Panc1 (cell line): ENCODE data around the gene RPL26.

Source experiments
- POLR2AphosphoS5 ChIP-seq: IDR thresholded peaks from 2 replicates; pipeline ENCODE4 v1.6.1; 2012; ENCODE audit warnings: mild to moderate bottlenecking, low read depth, low read length, moderate library complexity
- SIN3A ChIP-seq: IDR thresholded peaks from 2 replicates; pipeline ENCODE4 v1.6.1; 2012; ENCODE audit warnings: low read depth, mild to moderate bottlenecking, low read length, moderate library complexity, borderline replicate concordance; ENCODE audit not compliant: insufficient read depth
- TCF7L2 ChIP-seq: IDR thresholded peaks from 2 replicates; pipeline ENCODE4 v1.6.1; 2011; ENCODE audit warnings: mild to moderate bottlenecking, low read depth, low read length, inconsistent platforms
- TF ChIP-seq, protein P1 (sequence below): fragments of 450-650 bp; IDR thresholded peaks from 2 replicates; pipeline ENCODE4 v1.5.1; 2017; ENCODE audit warnings: mild to moderate bottlenecking
- TF ChIP-seq, protein P2 (sequence below), 2 experiments: IDR thresholded peaks; 2 replicates each; pipeline ENCODE4 v1.6.1; 2011 to 2012; ENCODE audit warnings: low read depth in 2 of 2, control low read depth in 1 of 2, low read length in 1 of 2, mild to moderate bottlenecking in 1 of 2, moderate library complexity in 1 of 2; ENCODE audit not compliant: insufficient read depth in 1 of 2

DNA sequence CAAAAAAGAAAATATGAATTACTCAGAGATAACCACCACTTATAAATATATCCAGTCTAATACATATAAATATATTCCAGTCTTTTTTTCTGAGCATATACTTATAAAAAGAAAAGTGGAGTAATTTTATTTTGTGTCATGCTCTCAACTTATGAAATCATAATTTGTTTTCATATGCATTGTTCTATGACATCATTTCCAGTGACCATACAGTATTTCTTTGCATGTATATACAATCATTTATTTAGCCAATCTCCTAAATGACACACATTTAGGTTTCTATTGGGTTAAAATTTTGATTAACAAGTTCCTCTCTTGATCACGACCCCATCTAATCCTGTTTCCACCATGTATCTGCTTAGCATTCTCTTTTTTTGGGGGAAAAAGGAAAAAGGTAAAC, 36.3 kb upstream of the RPL26 start:
- TF ChIP-seq, protein P1, sequence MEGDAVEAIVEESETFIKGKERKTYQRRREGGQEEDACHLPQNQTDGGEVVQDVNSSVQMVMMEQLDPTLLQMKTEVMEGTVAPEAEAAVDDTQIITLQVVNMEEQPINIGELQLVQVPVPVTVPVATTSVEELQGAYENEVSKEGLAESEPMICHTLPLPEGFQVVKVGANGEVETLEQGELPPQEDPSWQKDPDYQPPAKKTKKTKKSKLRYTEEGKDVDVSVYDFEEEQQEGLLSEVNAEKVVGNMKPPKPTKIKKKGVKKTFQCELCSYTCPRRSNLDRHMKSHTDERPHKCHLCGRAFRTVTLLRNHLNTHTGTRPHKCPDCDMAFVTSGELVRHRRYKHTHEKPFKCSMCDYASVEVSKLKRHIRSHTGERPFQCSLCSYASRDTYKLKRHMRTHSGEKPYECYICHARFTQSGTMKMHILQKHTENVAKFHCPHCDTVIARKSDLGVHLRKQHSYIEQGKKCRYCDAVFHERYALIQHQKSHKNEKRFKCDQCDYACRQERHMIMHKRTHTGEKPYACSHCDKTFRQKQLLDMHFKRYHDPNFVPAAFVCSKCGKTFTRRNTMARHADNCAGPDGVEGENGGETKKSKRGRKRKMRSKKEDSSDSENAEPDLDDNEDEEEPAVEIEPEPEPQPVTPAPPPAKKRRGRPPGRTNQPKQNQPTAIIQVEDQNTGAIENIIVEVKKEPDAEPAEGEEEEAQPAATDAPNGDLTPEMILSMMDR = no peak
- TF ChIP-seq, protein P2, sequence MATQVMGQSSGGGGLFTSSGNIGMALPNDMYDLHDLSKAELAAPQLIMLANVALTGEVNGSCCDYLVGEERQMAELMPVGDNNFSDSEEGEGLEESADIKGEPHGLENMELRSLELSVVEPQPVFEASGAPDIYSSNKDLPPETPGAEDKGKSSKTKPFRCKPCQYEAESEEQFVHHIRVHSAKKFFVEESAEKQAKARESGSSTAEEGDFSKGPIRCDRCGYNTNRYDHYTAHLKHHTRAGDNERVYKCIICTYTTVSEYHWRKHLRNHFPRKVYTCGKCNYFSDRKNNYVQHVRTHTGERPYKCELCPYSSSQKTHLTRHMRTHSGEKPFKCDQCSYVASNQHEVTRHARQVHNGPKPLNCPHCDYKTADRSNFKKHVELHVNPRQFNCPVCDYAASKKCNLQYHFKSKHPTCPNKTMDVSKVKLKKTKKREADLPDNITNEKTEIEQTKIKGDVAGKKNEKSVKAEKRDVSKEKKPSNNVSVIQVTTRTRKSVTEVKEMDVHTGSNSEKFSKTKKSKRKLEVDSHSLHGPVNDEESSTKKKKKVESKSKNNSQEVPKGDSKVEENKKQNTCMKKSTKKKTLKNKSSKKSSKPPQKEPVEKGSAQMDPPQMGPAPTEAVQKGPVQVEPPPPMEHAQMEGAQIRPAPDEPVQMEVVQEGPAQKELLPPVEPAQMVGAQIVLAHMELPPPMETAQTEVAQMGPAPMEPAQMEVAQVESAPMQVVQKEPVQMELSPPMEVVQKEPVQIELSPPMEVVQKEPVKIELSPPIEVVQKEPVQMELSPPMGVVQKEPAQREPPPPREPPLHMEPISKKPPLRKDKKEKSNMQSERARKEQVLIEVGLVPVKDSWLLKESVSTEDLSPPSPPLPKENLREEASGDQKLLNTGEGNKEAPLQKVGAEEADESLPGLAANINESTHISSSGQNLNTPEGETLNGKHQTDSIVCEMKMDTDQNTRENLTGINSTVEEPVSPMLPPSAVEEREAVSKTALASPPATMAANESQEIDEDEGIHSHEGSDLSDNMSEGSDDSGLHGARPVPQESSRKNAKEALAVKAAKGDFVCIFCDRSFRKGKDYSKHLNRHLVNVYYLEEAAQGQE (IDR thresholded peaks at IDR 0.05; ENCODE audit: insufficient read depth in 1 of 2, low read depth in 2 of 2, low read length in 1 of 2) = no peak
- TF ChIP-seq TCF7L2 (no peak), POLR2AphosphoS5 (no peak), SIN3A (no peak)
